HG02588 (cell line): ENCODE data around the gene GDPD4.

ENCODE experiments used
- ATAC-seq: cut with Tn5 transposase; IDR thresholded peaks from one replicate; pipeline ENCODE4 v1.9.1; 2021; ENCODE audit warnings: mild to moderate bottlenecking, moderate library complexity; ENCODE audit not compliant: unreplicated experiment

GDPD4 gene

GRCh38 chr11:77244277-77245027 lies 57.0 kb downstream of the GDPD4 start:
- ATAC-seq: no peak

DNA sequence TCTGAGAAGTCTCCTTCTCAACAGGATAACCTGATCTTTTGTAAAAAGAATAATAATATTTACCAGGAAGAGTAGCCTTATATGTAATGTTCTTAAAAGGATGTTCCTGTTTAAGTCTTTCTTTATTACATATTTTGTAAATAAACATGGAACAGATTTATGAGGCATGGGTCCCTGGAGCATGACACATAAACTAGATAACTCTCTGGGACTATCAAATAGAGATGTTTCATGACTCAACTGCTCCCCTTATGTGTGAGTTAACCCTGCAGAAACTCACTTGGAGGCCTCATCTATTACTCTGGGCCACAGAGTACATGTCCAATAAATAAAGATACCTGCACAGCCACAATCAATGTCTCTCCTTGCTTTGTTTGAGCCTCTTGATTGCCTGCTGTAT lies 64.6 kb downstream of the GDPD4 start:
- ATAC-seq: no peak

- no peak for ATAC-seq
These were observed 68.5 kb downstream of the GDPD4 start for GRCh38 chr11:77233011-77233410.

DNA sequence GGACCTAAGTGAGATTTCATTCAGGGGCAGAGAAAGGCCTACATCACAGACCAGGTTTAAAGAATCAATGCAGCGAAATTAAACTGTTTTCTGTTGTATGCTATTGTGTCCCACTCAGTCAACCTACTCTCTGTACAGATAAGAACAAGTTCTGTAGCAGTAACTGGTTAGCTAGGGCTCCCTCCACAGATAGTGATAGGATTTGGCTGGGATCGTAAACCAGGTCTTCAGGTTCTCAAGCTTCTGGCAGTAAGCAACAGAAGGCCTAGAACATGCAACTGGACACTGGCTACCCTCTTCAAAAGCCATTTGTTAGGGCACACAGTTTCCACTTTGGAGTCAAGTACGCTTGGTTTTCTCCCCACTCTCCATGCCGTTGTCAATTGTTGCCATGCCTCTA lies 69.2 kb downstream of the GDPD4 start:
- no peak for ATAC-seq

GRCh38 chr11:77231800-77232199 lies 69.7 kb downstream of the GDPD4 start:
- no peak for ATAC-seq

DNA sequence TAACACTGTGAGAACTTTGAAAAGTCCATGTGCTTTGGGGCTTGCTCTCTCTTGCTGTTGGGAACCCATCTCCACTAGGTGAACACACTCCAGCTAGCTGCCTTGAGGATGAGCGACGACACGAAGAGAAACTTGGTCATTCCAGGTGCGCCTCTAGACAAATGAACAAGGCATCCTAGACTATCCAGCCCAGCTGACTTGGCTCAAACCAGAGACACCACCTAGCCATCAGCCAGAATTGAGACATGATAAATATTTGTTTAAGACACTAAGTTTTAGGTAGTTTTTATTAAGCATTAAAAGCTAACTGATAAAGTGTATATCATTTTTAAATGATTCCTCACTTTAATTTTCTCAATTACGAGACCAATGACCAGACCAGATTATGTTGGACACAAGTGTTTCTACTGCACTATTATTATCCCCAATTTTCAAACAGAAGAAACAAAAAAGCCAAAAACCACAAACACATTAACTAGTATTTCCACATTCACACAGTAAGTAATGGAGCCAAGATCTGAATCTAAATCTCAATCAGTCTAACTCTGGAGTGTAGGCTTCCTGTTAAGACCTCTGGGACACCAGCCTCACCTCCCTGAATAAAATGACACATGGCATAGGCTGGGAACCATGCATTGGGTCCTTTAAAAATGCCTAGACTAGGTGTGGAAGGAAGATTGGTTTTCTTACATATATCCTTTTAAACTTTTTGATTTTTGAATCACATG lies 70.4 kb downstream of the GDPD4 start:
- no peak for ATAC-seq

- no peak for ATAC-seq
These were observed 77.7 kb downstream of the GDPD4 start for GRCh38 chr11:77223797-77224196.

GRCh38 chr11:77217156-77217555 lies 84.3 kb downstream of the GDPD4 start:
- ATAC-seq: no peak

DNA sequence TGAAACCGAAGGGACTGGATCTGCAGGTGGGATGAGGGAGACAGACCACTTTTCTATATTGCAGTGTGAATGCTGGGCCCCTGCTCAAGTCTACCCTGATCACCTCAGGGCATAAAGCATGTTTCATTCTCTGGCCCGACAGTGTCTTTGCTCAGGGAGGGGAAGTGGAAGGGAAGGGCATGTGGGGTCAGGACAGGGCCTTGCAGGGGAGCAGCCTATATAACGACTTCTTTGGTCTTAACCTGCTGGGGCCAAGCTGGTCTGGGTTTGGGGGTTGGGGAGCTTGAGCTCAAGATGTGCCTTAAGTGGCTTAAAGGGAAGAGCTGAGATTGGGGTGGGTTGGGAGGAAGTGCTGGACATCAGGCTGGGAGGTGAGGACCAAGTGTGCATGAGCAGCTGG lies 86.4 kb downstream of the GDPD4 start:
- no peak for ATAC-seq

GRCh38 chr11:77214557-77214956 lies 86.9 kb downstream of the GDPD4 start:
- no peak for ATAC-seq

GRCh38 chr11:77213589-77214428 lies 87.7 kb downstream of the GDPD4 start:
- ATAC-seq: no peak

GRCh38 chr11:77213029-77213579 lies 88.4 kb downstream of the GDPD4 start:
- no peak for ATAC-seq

GRCh38 chr11:77212314-77213007 lies 89.0 kb downstream of the GDPD4 start:
- ATAC-seq: no peak

- no peak for ATAC-seq
These were observed 89.8 kb downstream of the GDPD4 start for GRCh38 chr11:77211594-77212251.

DNA sequence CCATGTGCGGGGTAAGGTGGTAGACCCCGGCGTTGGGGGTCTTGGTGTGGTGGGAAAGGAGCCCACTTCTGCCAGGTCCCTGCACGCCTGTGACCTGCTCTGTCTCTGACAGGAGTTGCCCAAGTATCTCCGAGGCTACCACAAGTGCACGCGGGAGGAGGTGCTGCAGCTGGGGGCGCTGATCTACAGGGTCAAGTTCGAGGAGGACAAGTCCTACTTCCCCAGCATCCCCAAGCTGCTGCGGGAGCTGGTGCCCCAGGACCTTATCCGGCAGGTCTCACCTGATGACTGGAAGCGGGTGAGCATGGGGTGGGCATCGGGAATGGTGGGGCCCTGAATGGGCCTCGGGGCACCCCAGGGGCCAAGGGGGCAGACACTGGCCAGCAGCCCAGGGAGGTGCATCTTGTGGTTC lies 90.4 kb downstream of the GDPD4 start:
- ATAC-seq: no peak

- no peak for ATAC-seq
These were observed 91.8 kb downstream of the GDPD4 start for GRCh38 chr11:77209663-77210062.

DNA sequence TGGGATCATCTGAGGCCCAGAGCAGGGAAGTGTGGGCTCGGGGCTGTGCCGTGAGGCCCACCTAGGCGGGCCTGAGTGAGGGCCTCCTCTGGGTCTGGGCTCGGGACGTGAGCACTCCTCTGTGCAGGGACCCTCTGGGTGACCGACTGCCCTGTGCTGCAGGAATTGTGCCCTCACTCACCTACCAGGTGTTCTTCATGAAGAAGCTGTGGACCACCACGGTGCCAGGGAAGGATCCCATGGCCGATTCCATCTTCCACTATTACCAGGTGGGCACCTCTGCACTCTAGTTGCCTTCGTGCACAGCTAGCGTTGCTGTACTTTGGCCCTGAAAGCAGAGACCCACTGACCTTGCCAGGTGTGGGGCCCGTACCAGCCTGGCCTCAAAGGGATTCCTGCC lies 93.0 kb downstream of the GDPD4 start:
- ATAC-seq: no peak

DNA sequence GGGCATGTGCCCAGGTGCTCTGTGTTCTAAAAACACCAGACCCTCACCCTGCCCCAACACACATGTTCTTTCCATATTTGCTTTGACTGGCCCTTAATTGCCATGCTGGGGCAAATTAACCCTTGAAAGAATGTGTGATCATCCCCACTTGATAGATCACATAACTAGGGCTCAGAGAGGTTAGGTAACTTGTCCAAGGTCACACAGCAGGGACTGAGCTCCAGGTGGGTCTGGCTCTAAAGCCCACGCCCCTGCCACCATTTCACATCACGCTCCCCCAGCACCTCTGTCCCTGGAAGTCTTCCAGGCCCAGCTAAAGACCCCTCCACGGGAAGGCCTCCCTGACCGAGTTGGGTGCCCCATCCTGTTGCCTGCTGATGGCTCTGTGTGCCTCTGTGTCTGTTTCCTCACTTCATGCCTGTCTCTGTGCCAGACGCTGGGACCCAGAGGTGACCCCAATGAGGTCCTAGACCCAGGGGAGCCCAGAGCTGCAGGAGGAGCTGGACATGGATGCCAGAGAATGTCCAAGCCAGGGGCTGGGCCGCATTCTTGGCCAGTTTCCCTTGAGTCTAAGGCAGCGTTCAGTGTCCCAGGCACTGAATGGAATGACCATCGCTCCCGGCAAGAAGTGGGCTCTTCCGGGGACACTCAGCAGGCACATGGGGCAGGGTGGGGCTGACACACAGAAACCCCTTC lies 93.7 kb downstream of the GDPD4 start:
- no peak for ATAC-seq

GRCh38 chr11:77207019-77207485 lies 94.4 kb downstream of the GDPD4 start:
- no peak for ATAC-seq
